HEK293T (cell line): ENCODE measurements around the gene PSG6.
"Not testable (repeated sequence)": the region's sequence is repeated elsewhere in the genome, so short reads cannot be mapped to it uniquely, and the experiment has no call there.

Experiments
- CTCF ChIA-PET: fragments of 350-600 bp; formaldehyde crosslinking; extraction: SDS; loops from one replicate; lab custom pipeline; 2021; ENCODE audit warnings: antibody characterized with exemption, inconsistent platforms; lab: Yijun Ruan, JAX
- POLR2A ChIA-PET: fragments of 350-600 bp; formaldehyde crosslinking; extraction: SDS; loops from one replicate; lab custom pipeline; 2020; ENCODE audit warnings: antibody characterized with exemption, inconsistent platforms; lab: Yijun Ruan, JAX
- DNase-seq: peaks from one replicate; pipeline ENCODE4 v3.0.0; 2012; ENCODE audit warnings: mixed read lengths; ENCODE audit errors: extremely low spot score
- ARNT ChIP-seq: fragments of 450-650 bp; IDR thresholded peaks from 2 replicates; pipeline ENCODE4 v1.6.1; 2017; ENCODE audit warnings: mild to moderate bottlenecking
- BHLHE40 ChIP-seq: fragments of 450-650 bp; IDR thresholded peaks from 2 replicates; pipeline ENCODE4 v1.6.1; 2016; ENCODE audit warnings: mild to moderate bottlenecking, moderate library complexity, borderline replicate concordance
- CTBP1 ChIP-seq: fragments of 450-650 bp; IDR thresholded peaks from 2 replicates; pipeline ENCODE4 v1.6.1; 2016; ENCODE audit warnings: borderline replicate concordance
- ELF4 ChIP-seq: fragments of 450-650 bp; IDR thresholded peaks from 2 replicates; pipeline ENCODE4 v1.6.1; 2017; ENCODE audit warnings: antibody characterized with exemption
- FOXA1 ChIP-seq: fragments of 450-650 bp; IDR thresholded peaks from 2 replicates; pipeline ENCODE4 v1.6.1; 2016; ENCODE audit warnings: mild to moderate bottlenecking
- FOXK2 ChIP-seq: fragments of 450-650 bp; IDR thresholded peaks from 2 replicates; pipeline ENCODE4 v1.6.1; 2016; ENCODE audit warnings: mild to moderate bottlenecking
- FOXM1 ChIP-seq: fragments of 450-650 bp; IDR thresholded peaks from 2 replicates; pipeline ENCODE4 v1.6.1; 2017; ENCODE audit warnings: mild to moderate bottlenecking, borderline replicate concordance
- HDGF ChIP-seq: fragments of 450-650 bp; IDR thresholded peaks from 2 replicates; pipeline ENCODE4 v1.6.1; 2017; ENCODE audit warnings: antibody characterized with exemption, borderline replicate concordance
- L3MBTL2 ChIP-seq: fragments of 450-650 bp; conservative IDR thresholded peaks from 2 replicates; pipeline ENCODE4 v1.6.1; 2016; ENCODE audit warnings: mild to moderate bottlenecking
- LEF1 ChIP-seq: fragments of 450-650 bp; IDR thresholded peaks from 2 replicates; pipeline ENCODE4 v1.6.1; 2017; ENCODE audit warnings: mild to moderate bottlenecking, borderline replicate concordance
- NFRKB ChIP-seq: fragments of 450-650 bp; IDR thresholded peaks from 2 replicates; pipeline ENCODE4 v1.6.1; 2016; ENCODE audit warnings: mild to moderate bottlenecking, moderate library complexity
- PKNOX1 ChIP-seq: fragments of 450-650 bp; IDR thresholded peaks from 2 replicates; pipeline ENCODE4 v1.6.1; 2016
- SP1 ChIP-seq: fragments of 450-650 bp; IDR thresholded peaks from 2 replicates; pipeline ENCODE4 v1.6.1; 2017
- SUZ12 ChIP-seq: fragments of 450-650 bp; IDR thresholded peaks from 2 replicates; pipeline ENCODE4 v1.6.1; 2016; ENCODE audit warnings: mild to moderate bottlenecking
- TARDBP ChIP-seq: fragments of 450-650 bp; IDR thresholded peaks from 2 replicates; pipeline ENCODE4 v1.6.1; 2016
- ZNF384 ChIP-seq: fragments of 450-650 bp; IDR thresholded peaks from 2 replicates; pipeline ENCODE4 v1.6.1; 2016

PSG6 gene

GRCh38 chr19:42917634-42918033, at the start of gene PSG6:
Gene PSG6 (minus strand): TSS chr19:42917894. CDS start chr19:42917792, 102 bp downstream.
- POLR2A ChIA-PET, CTCF ChIA-PET: not testable (repeated sequence)

GRCh38 chr19:42965176-42965575, 47.5 kb upstream of the PSG6 start:
- no peak for TF ChIP-seq TARDBP
- TF ChIP-seq ELF4 = no peak
- TF ChIP-seq FOXA1 = no peak
- TF ChIP-seq SP1 = no peak
- no peak for TF ChIP-seq ARNT
- no peak for TF ChIP-seq SUZ12
- POLR2A ChIA-PET = no interaction called here
- CTCF ChIA-PET = no interaction called here
- DNase-seq = no peak

More at GRCh38 chr19:42917634-42918033, at the start of gene PSG6:
- DNase-seq = not testable (repeated sequence)

GRCh38 chr19:42961119-42961518, 43.4 kb upstream of the PSG6 start:
- TF ChIP-seq L3MBTL2 (no peak), NFRKB (no peak), ELF4 (no peak), FOXA1 (no peak), BHLHE40 (no peak), CTBP1 (no peak), SUZ12 (no peak), PKNOX1 (no peak), TARDBP (no peak), SP1 (no peak), LEF1 (no peak), FOXM1 (no peak), HDGF (no peak), ARNT (no peak)
- CTCF ChIA-PET = no interaction called here
- POLR2A ChIA-PET = no interaction called here
- DNase-seq = no peak

DNA sequence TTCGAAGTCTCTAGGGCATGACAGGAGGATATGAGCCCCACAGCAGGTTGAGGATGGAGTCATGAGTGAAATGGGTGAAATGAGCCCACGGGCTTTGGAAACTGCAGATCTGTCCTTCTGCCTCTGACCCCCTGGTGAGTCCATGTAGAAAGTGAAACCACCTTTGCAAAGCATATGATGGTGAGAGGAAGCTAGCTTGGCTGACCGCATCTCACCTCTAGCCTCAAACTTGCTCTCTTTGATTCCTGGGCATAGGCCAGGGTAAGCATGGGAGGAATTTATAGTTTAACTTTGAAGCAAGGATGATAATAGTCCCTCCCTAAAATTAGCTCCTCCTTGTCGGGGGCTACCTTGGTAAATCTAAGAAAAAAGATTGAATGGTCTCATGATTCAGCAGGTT, 34.4 kb upstream of the PSG6 start:
- POLR2A ChIA-PET, DNase-seq, CTCF ChIA-PET: not testable (repeated sequence)

GRCh38 chr19:42951476-42951875, 33.8 kb upstream of the PSG6 start:
- DNase-seq, CTCF ChIA-PET, POLR2A ChIA-PET: not testable (repeated sequence)

DNA sequence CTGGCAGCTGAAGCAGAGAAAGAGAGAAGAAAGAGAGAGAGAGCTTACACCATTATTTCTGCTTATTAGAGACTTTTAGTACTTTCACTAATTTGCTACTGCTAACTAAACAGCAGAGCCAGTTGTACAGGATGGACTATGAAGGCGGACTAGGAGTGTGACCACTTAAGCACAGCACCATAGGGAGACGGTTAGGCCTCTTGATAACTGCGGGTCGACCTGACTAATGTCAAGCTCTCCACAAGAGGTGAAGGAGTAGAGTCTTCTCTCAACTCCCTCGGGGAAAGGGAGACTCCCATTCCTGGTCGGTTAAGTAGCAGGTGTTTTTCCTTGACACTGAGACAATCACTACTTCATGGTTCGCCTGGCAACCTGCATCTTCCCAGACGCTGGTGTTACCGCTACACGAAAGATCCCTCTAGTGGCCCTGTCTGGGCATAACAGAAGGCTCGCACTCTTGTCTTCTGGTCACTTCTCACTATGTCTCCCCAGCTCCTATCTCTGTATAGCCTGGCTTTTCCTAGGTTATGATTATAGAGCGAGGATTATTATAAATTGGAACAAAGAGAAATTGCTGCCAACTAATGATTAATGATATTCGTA, 24.6 kb upstream of the PSG6 start:
- ChIA-PET POLR2A (no interaction called here), CTCF (no interaction called here)
- TF ChIP-seq FOXA1 (no peak), L3MBTL2 (no peak), HDGF (no peak), ZNF384 (no peak), ARNT (no peak), FOXK2 (no peak), BHLHE40 (no peak), SUZ12 (no peak), PKNOX1 (no peak), TARDBP (no peak), CTBP1 (no peak), ELF4 (no peak), SP1 (no peak), NFRKB (no peak), FOXM1 (no peak), LEF1 (no peak)
- DNase-seq = no peak

DNA sequence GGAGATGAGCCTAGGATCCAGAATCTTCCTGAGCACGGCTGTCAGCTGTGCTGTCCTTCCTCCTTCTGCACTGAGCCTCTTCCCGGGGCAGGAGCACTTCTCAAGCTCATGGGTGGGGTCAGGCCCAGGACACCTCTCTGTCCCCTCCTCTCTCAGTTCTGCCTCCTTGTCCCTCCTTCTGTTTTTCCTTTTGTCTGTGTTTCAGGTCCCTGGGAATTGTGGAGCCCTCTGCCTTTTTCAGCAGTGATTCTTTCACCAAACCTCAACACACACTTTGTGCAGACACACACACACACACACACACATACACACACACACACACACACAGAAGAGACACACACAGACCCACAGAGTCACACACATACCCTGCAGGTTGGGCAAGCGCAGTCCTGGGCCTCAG, 19.4 kb upstream of the PSG6 start, which contains the start of gene PSG7:
Gene PSG7, minus strand, starts transcription at position 101 of the 400 bp plus-strand sequence. CDS start 131 bp downstream, outside the sequence.
- POLR2A ChIA-PET = not testable (repeated sequence)

GRCh38 chr19:42934726-42935125, 17.0 kb upstream of the PSG6 start:
- POLR2A ChIA-PET, DNase-seq, CTCF ChIA-PET: not testable (repeated sequence)

More for the DNA sequence above, 19.4 kb upstream of the PSG6 start, which contains the start of gene PSG7:
- DNase-seq, CTCF ChIA-PET: not testable (repeated sequence)

DNA sequence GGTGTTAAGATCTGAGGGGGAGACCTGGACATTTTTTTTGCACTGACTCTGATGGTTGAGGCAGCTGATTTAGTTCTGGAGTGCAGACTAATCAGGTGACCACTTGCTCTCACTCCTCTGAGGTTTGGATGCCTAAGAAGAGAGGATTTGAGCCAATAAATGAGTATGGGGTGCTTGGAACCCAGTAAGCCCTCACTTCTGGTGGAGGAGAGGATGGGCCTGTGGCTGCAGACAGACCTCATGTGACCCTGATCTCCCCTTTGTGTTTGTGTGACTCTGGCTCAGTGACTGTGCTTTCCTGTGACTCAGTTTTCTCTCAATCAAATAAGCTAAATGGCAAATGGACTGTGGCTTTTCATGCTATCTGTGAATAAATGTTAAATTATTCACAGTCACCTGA, 16.5 kb upstream of the PSG6 start:
- DNase-seq, CTCF ChIA-PET, POLR2A ChIA-PET: not testable (repeated sequence)

GRCh38 chr19:42933412-42933811, 15.7 kb upstream of the PSG6 start:
- POLR2A ChIA-PET, DNase-seq, CTCF ChIA-PET: not testable (repeated sequence)

- CTCF ChIA-PET, POLR2A ChIA-PET, DNase-seq: not testable (repeated sequence)
Measured at GRCh38 chr19:42932485-42933101, 14.9 kb upstream of the PSG6 start.

- POLR2A ChIA-PET, DNase-seq, CTCF ChIA-PET: not testable (repeated sequence)
Measured at GRCh38 chr19:42930214-42930613, 12.5 kb upstream of the PSG6 start.
